ENCODE measurements around the gene ANKRD53. TPM values are rescaled to one million over a fixed set of nuclear protein-coding genes. Genes with fewer than 3 reads are reported as not detected.

Gene ANKRD53
- total RNA-seq, 1 donor from 2014 or later, result 0.56 TPM

GRCh38 chr2:70937866-70938585 lies 40.4 kb upstream of the ANKRD53 start:
- Mint-ChIP-seq H3K4me1 (ENCODE audit: unreplicated experiment) (peaks cover 18% of the 10 kb centered on the region), H3K27me3 (ENCODE audit: unreplicated experiment) (peaks cover 23% of the 10 kb centered on the region), H3K9me3 (ENCODE audit: unreplicated experiment) (no peaks in the 10 kb centered on the region), H3K4me3 (ENCODE audit: unreplicated experiment) (no peak overlapping the region), H3K27ac (ENCODE audit: unreplicated experiment) (no peak overlapping the region), H3K36me3 (ENCODE audit: low read depth, unreplicated experiment) (no peaks in the 10 kb centered on the region)
- no peak for TF ChIP-seq CTCF (IDR thresholded peaks at IDR 0.05; ENCODE audit: unreplicated experiment)
- DNase-seq (ENCODE audit: low spot score), result no peak

- no peak overlapping the region for H3K27ac Mint-ChIP-seq (ENCODE audit: unreplicated experiment)
- peaks cover 18% of the 10 kb centered on the region for H3K4me1 Mint-ChIP-seq (ENCODE audit: unreplicated experiment)
- peaks cover 23% of the 10 kb centered on the region for H3K27me3 Mint-ChIP-seq (ENCODE audit: unreplicated experiment)
- DNase-seq (ENCODE audit: low spot score), result no peak
- no peaks in the 10 kb centered on the region for H3K36me3 Mint-ChIP-seq (ENCODE audit: low read depth, unreplicated experiment)
- no peak for TF ChIP-seq CTCF (IDR thresholded peaks at IDR 0.05; ENCODE audit: unreplicated experiment)
- H3K9me3 Mint-ChIP-seq (ENCODE audit: unreplicated experiment), result no peaks in the 10 kb centered on the region
- H3K4me3 Mint-ChIP-seq (ENCODE audit: unreplicated experiment), result no peak overlapping the region
Observed at GRCh38 chr2:70938586-70938950, 39.9 kb upstream of the ANKRD53 start.

- DNase-seq (ENCODE audit: low spot score), result no peak
- Mint-ChIP-seq H3K27me3 (ENCODE audit: unreplicated experiment) (peaks cover 23% of the 10 kb centered on the region), H3K4me3 (ENCODE audit: unreplicated experiment) (no peak overlapping the region)
Observed at GRCh38 chr2:70939001-70939838, 39.2 kb upstream of the ANKRD53 start.

GRCh38 chr2:70939839-70940580 lies 38.4 kb upstream of the ANKRD53 start:
- Mint-ChIP-seq H3K36me3 (ENCODE audit: low read depth, unreplicated experiment) (no peaks in the 10 kb centered on the region), H3K27ac (ENCODE audit: unreplicated experiment) (no peak overlapping the region), H3K27me3 (ENCODE audit: unreplicated experiment) (peaks cover 20% of the 10 kb centered on the region), H3K4me1 (ENCODE audit: unreplicated experiment) (peaks cover 16% of the 10 kb centered on the region), H3K9me3 (ENCODE audit: unreplicated experiment) (no peaks in the 10 kb centered on the region), H3K4me3 (ENCODE audit: unreplicated experiment) (no peak overlapping the region)
- peak; percentile 1 for DNase-seq (ENCODE audit: low spot score)
- no peak for TF ChIP-seq CTCF (IDR thresholded peaks at IDR 0.05; ENCODE audit: unreplicated experiment)

More at GRCh38 chr2:70939001-70939838, 39.2 kb upstream of the ANKRD53 start:
- TF ChIP-seq CTCF (IDR thresholded peaks at IDR 0.05; ENCODE audit: unreplicated experiment), result no peak
- H3K36me3 Mint-ChIP-seq (ENCODE audit: low read depth, unreplicated experiment), result no peaks in the 10 kb centered on the region
- peaks cover 18% of the 10 kb centered on the region for H3K4me1 Mint-ChIP-seq (ENCODE audit: unreplicated experiment)
- no peaks in the 10 kb centered on the region for H3K9me3 Mint-ChIP-seq (ENCODE audit: unreplicated experiment)
- H3K27ac Mint-ChIP-seq (ENCODE audit: unreplicated experiment), result no peak overlapping the region
